Measurements from ENCODE around the gene RNF123. TPM values are rescaled to one million over a fixed set of nuclear protein-coding genes. Genes with fewer than 3 reads are reported as not detected.

RNF123 gene
- total RNA-seq, 3 donors from 2014 or later (not counting 1 experiment from before 2014, with no cell fraction given) = 48.5 to 58.7 (median 55.6) TPM

- no peak for DNase-seq
- intact Hi-C loops (cut with micrococcal nuclease) = no loop called here
- ATAC-seq = no peak
- Mint-ChIP-seq H3K4me3 (no peak overlapping the region), H3K4me1 (no peaks in the 10 kb centered on the region), H3K36me3 (no peaks in the 10 kb centered on the region), H3K9me3 (no peaks in the 10 kb centered on the region), H3K27ac (no peak overlapping the region), H3K27me3 (ENCODE audit: low read depth in 2 of 2) (no peaks in the 10 kb centered on the region)
- 86% methylated on average over 17 of the region's 17 CpGs for WGBS (ENCODE audit: insufficient coverage)
- no peaks in the 10 kb centered on the region for H3K36me3 ChIP-seq (ENCODE audit: control insufficient read depth, insufficient read depth, low read length)
- no peak for TF ChIP-seq CTCF (IDR thresholded peaks at IDR 0.05)
- no peaks in the 10 kb centered on the region for H3K4me1 ChIP-seq (ENCODE audit: control insufficient read depth, insufficient read depth, low read length)
- H3K9me3 ChIP-seq (ENCODE audit: control insufficient read depth, insufficient read depth, low read length) = no peaks in the 10 kb centered on the region
- H3K4me3 ChIP-seq (ENCODE audit: low read length) = no peak overlapping the region
- H3K27ac ChIP-seq (ENCODE audit: low read length) = no peak overlapping the region
- H3K27me3 ChIP-seq (ENCODE audit: control insufficient read depth, insufficient read depth, low read length) = no peaks in the 10 kb centered on the region
Measured at GRCh38 chr3:49654176-49654825, 35.1 kb upstream of the RNF123 start.

- no peaks in the 10 kb centered on the region for H3K9me3 ChIP-seq (ENCODE audit: control insufficient read depth, insufficient read depth, low read length)
- H3K27me3 Mint-ChIP-seq (ENCODE audit: low read depth in 2 of 2) = no peaks in the 10 kb centered on the region
- no peaks in the 10 kb centered on the region for H3K4me1 Mint-ChIP-seq
- no peak overlapping the region for H3K4me3 Mint-ChIP-seq
- no peaks in the 10 kb centered on the region for H3K9me3 Mint-ChIP-seq
- H3K27ac Mint-ChIP-seq = no peak overlapping the region
- H3K36me3 ChIP-seq (ENCODE audit: control insufficient read depth, insufficient read depth, low read length) = no peaks in the 10 kb centered on the region
- H3K27ac ChIP-seq (ENCODE audit: low read length) = no peak overlapping the region
- H3K36me3 Mint-ChIP-seq = no peaks in the 10 kb centered on the region
- WGBS (ENCODE audit: insufficient coverage) = 31% methylated on average over 10 of the region's 10 CpGs
- intact Hi-C loops (cut with micrococcal nuclease) = no loop called here
- DNase-seq = no peak
- TF ChIP-seq CTCF (IDR thresholded peaks at IDR 0.05) = no peak
- H3K4me1 ChIP-seq (ENCODE audit: control insufficient read depth, insufficient read depth, low read length) = no peaks in the 10 kb centered on the region
- ATAC-seq = no peak
- H3K27me3 ChIP-seq (ENCODE audit: control insufficient read depth, insufficient read depth, low read length) = no peaks in the 10 kb centered on the region
- no peak overlapping the region for H3K4me3 ChIP-seq (ENCODE audit: low read length)
Measured at GRCh38 chr3:49654955-49655556, 34.3 kb upstream of the RNF123 start.

GRCh38 chr3:49655731-49656285 is 33.5 kb upstream of the RNF123 start:
- Mint-ChIP-seq H3K4me3 (no peak overlapping the region), H3K9me3 (no peaks in the 10 kb centered on the region), H3K27ac (no peak overlapping the region), H3K27me3 (ENCODE audit: low read depth in 2 of 2) (no peaks in the 10 kb centered on the region), H3K36me3 (no peaks in the 10 kb centered on the region), H3K4me1 (no peaks in the 10 kb centered on the region)
- Histone ChIP-seq H3K4me1 (ENCODE audit: control insufficient read depth, insufficient read depth, low read length) (no peaks in the 10 kb centered on the region), H3K4me3 (ENCODE audit: low read length) (no peak overlapping the region), H3K9me3 (ENCODE audit: control insufficient read depth, insufficient read depth, low read length) (no peaks in the 10 kb centered on the region), H3K27ac (ENCODE audit: low read length) (no peak overlapping the region), H3K36me3 (ENCODE audit: control insufficient read depth, insufficient read depth, low read length) (no peaks in the 10 kb centered on the region), H3K27me3 (ENCODE audit: control insufficient read depth, insufficient read depth, low read length) (no peaks in the 10 kb centered on the region)
- no peak for DNase-seq
- ATAC-seq = no peak
- WGBS (ENCODE audit: insufficient coverage) = 97% methylated on average over 19 of the region's 19 CpGs
- TF ChIP-seq CTCF (IDR thresholded peaks at IDR 0.05) = no peak
- intact Hi-C loops (cut with micrococcal nuclease) = no loop called here
